ENCODE measurements around the gene NTMT2.

NTMT2 gene

DNA sequence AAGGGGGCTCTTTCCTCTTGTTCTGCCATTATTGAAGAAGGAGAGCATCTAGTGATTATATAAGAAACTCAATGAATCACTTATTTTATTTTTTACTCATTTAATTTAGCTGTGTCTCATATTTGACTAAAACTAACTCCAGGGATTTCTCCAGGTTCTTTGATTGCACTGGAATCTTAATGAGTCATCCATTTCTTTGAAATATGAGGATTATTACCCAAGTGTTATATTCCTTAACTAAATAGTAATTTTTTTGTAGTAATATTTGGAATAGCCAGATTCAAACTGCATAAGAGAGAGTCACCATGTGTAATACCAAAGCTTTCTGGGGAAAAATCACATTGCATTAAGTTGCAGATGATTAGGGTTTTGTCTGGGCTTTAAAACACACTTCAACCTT lies 59.5 kb downstream of the NTMT2 start:
- DNase-seq (ENCODE audit: extremely low read depth, low read depth) = no peak
- TF ChIP-seq, protein P1, sequence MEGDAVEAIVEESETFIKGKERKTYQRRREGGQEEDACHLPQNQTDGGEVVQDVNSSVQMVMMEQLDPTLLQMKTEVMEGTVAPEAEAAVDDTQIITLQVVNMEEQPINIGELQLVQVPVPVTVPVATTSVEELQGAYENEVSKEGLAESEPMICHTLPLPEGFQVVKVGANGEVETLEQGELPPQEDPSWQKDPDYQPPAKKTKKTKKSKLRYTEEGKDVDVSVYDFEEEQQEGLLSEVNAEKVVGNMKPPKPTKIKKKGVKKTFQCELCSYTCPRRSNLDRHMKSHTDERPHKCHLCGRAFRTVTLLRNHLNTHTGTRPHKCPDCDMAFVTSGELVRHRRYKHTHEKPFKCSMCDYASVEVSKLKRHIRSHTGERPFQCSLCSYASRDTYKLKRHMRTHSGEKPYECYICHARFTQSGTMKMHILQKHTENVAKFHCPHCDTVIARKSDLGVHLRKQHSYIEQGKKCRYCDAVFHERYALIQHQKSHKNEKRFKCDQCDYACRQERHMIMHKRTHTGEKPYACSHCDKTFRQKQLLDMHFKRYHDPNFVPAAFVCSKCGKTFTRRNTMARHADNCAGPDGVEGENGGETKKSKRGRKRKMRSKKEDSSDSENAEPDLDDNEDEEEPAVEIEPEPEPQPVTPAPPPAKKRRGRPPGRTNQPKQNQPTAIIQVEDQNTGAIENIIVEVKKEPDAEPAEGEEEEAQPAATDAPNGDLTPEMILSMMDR (IDR thresholded peaks at IDR 0.05; ENCODE audit: low read depth, low read length) = no peak

DNA sequence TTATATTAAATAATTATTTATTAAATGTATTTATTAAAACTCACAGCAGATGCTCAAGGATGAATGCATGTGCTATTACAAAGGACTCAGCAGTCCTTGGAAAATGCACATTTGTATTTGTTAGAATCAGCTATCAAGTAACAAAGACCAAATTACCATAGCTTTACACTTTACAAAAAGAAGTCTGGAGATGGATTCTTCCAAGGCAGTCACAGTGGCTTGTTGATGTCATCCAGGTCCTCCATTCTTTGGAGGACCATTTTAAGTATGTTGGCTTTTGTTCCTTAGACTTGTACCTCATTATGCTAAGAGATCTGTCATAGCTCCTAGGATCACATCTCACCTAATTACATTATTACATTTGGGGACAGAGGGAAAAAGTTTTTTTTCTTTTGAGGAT lies 63.4 kb downstream of the NTMT2 start:
- no peak for DNase-seq (ENCODE audit: extremely low read depth, low read depth)
- TF ChIP-seq, protein P1 (IDR thresholded peaks at IDR 0.05; ENCODE audit: low read depth, low read length) = no peak

DNA sequence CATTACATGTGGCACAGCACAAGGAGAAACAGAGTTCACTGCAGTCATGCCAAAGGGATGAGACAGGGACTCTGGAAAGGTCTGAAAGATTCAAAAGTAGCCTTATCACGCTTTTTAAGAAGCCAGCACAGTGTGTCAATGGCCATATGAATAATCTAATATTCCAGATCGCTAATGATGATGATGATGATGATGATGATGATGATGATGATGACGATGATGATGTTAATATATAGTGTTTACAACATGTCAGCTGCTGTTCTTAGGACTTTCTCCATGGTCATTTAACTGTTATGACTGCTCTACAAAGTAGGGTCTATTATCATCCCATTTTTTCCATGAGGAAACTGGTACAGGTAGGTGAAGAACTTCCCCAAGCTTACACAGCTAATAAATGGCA lies 64.4 kb downstream of the NTMT2 start:
- TF ChIP-seq, protein P1 (IDR thresholded peaks at IDR 0.05; ENCODE audit: low read depth, low read length) = no peak
- DNase-seq (ENCODE audit: extremely low read depth, low read depth) = no peak

DNA sequence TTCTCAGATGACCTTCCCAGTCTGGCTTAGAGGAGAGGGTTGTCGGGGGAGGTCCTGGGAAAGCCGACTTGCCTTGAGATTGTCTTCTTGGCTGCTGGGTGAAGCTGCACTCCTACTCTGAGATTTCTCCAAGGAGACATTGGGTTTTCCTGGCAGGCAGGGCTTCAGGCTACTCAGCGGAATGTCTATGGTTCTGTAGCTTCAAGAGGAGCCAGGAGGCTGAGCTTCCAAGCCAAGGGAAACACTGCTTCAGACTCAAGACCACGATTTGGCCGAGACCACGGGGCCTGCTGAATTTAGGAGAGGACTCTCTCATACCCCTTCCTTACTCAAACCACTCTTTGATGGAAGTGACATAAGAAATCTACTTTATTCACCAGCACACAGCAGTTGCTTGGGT lies 67.8 kb downstream of the NTMT2 start:
- no peak for DNase-seq (ENCODE audit: extremely low read depth, low read depth)
- TF ChIP-seq, protein P1 (IDR thresholded peaks at IDR 0.05; ENCODE audit: low read depth, low read length) = no peak

DNA sequence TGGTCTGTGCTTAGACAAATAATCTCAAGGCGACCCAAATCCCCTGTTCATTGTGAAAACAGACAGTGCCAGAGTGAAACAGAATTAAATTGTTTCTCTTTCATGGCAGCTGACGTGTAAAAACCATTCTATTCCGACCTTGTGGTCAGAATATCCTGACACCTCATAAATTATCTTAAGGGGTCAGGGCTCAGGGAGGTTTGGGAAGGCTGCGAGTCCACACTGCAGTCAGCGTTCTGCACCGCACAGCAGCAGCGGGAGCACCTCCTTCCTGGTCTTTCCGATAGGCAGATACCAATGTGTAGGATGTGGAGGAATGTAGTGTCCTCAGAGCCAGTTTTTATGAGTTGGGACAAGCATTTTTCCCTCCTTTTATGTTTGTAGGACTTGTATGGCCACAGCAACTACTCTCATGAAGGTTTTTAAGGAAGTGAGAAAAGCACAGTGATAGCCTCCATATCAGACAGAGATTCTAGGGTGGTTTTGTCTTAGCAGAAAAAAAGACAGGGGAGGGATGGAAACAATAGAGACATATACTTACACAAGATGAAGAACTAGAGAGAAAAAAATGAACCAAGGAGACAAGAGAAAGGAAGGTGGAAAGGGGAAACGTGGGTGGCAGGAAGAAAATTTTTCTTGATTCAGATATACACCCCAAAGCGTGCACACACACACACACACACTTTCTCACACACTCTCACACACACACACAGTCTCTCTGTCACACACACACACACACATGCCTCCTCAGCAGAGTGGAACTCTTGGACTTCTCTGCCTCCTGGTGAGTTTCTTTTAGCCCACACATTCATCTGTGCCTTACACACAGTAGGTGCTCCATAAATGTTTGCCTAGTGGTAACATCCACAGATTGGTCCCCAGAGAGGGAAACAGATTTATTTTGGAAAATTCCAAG lies 68.6 kb downstream of the NTMT2 start:
- TF ChIP-seq, protein P1 (IDR thresholded peaks at IDR 0.05; ENCODE audit: low read depth, low read length) = no peak
- DNase-seq (ENCODE audit: extremely low read depth, low read depth) = no peak

DNA sequence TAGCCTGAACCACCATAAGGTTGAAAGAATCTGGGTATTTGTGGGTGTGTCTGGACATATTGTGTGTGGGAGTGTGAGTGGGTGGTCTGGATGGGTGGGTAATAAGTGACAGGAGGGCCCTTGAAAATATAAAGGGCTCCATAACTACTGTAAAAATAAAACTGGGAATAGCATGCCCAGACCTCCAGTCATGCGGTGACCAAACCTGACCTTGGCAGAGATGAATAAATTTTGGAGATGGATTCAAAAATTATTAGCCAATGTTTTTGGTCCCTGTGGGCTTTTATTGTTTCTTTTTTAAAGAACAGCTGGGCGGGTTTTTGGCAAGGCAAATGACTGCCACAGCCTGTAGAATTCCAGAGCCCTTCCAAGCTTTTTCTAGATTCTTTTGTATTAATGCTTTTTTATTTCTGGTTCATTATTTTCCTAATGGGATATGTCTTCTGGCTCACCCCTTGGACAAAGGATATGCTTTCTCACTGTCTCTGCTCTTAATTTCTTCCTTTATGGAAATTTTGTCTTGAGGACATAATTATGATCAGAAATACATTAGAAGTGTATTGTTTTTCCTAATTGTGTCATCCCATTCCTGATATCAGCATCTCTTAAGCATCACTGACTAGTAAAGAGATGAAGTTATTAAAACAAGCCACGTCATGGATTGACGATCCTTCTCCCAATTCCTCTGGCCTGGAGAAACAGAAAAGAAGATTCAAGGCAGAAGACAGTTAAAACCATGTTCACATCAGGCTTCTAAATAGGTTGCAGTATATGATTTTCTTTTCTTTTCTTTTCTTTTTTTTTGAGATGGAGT lies 69.5 kb downstream of the NTMT2 start:
- TF ChIP-seq, protein P1 (IDR thresholded peaks at IDR 0.05; ENCODE audit: low read depth, low read length) = no peak
- DNase-seq (ENCODE audit: extremely low read depth, low read depth) = no peak

Data from AG09319 (cell line).